GM03348 (cell line): Measurements from ENCODE around the gene OR10A6.

Source experiments
- DNase-seq: peaks from one replicate; pipeline ENCODE4 v3.0.0; 2012; ENCODE audit warnings: low spot score

The OR10A6 gene

GRCh38 chr11:7909585-7910285 lies 21.3 kb downstream of the OR10A6 start:
- DNase-seq = no peak

- peak; percentile 15 for DNase-seq
These were observed 23.9 kb downstream of the OR10A6 start for GRCh38 chr11:7907121-7907520.

DNA sequence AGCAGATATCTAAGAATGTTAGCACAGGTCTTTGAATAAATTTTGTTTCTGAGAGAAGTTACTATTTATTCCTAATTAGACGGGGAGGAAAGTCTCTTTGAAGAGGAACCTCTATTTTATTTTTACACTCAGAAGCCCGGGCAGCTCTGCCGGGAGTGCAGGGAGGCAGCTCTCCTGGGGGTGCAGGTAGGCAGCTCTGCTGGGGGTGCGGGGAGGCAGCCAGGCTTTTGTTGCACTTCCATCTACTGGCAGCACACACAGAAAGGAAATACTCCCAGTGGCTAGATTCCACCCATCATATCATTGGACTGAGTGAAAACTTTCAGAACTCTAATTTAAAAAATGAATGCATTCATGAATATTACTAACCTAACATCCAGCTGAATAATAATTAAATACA lies 24.6 kb downstream of the OR10A6 start:
- peak; percentile 17 for DNase-seq

DNA sequence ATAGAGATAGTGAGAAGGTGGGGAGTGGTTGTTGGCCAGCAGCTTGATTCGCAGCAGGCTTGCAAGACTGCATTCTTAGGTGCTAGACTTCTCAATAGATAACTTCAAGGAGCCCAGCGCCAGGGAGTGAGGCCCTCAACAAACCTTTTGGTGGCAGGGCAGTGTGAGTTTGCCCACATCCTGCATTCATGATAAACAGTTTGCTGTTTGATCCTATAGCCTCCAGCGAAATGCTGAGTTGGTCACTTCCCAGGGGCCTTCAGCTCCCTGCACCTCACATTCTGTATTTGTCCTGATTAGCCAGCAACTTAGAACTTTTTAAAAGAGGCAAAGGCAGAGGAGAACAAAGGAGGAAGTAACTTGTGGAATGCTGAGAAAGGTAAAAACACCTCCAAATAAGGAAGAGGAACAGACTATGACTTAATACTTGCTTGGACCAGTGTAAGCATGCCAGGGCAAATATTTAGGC lies 25.1 kb downstream of the OR10A6 start:
- DNase-seq = no peak

DNA sequence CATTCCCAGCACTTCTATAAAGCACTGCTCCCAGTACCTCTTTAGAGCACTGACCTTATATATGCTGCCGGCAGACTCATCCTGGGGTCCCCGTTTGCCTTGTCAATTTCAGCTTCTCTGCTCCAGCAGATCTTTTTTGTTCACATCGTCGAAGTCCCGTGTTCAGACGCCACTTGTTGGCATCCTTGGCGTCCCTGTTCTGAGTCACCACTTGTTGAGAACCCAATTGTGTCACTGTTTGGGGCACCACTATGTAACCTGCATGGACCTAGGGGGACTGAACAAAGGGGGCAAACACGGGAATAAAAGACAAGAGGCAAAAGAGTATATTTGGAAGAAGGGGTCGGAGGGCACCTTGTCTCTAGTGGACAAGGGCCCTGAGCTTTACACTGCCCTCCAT lies 25.5 kb downstream of the OR10A6 start:
- DNase-seq = no peak

DNA sequence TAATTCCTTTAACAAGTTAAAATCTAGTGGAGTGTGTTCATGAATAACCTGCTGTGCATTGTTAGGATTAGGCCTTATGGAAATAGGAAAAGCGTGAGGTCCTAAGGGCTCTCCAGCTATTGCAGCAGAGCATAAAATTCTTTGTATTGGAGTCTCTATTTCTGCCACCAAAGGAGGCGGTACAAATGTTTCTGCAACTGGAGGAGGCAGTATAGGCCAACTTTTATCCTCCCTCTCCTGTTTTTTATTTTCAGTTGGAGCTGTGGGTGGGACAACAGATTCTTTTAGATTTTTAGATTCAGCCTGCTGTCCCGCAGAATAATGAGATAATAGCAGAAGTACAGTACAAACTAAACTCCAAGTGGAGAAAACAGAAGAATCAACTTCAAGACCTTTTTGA lies 26.2 kb downstream of the OR10A6 start:
- peak; percentile 57 for DNase-seq

- DNase-seq = no peak
These were observed 27.1 kb downstream of the OR10A6 start for GRCh38 chr11:7903940-7904339.

- DNase-seq = no peak
These were observed 29.7 kb downstream of the OR10A6 start for GRCh38 chr11:7901319-7901854.

DNA sequence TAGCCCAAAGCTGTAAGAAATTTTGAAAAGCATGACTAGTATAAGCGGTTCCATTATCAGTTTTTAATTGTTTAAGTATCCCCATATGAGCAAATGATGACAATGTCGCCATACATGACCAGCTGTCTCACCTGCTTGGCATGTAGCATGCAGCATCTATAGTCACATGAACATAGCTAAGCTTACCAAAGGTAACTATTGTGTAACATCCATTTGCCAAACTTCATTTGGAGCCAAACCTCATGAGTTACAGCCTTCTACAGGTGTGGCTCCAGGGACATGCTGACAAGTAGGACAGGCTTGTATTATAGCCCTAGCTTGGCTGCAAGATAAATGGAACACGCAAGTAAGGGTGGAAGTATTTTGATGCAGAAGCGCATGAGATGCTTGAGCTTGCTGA lies 30.4 kb downstream of the OR10A6 start:
- DNase-seq = no peak

DNA sequence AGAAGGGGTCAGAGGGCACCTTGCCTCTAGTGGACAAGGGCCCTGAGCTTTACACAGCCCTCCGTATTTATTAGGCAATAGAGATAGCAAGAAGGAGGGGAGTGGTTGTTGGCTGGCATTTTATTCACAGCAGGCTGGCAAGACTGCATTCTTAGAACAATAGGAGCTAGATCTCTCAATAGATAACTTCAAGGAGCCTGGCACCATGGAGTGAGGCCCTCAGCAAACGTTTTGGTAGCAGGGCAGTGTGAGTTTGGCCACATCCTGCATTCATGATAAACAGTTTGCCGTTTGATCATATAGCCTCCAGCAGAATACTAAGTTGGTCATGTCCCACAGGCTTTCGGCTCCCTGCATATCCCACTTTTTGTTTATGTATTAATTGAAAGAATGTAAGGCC lies 31.6 kb downstream of the OR10A6 start:
- no peak for DNase-seq

GRCh38 chr11:7898666-7899283 lies 32.3 kb downstream of the OR10A6 start:
- no peak for DNase-seq

DNA sequence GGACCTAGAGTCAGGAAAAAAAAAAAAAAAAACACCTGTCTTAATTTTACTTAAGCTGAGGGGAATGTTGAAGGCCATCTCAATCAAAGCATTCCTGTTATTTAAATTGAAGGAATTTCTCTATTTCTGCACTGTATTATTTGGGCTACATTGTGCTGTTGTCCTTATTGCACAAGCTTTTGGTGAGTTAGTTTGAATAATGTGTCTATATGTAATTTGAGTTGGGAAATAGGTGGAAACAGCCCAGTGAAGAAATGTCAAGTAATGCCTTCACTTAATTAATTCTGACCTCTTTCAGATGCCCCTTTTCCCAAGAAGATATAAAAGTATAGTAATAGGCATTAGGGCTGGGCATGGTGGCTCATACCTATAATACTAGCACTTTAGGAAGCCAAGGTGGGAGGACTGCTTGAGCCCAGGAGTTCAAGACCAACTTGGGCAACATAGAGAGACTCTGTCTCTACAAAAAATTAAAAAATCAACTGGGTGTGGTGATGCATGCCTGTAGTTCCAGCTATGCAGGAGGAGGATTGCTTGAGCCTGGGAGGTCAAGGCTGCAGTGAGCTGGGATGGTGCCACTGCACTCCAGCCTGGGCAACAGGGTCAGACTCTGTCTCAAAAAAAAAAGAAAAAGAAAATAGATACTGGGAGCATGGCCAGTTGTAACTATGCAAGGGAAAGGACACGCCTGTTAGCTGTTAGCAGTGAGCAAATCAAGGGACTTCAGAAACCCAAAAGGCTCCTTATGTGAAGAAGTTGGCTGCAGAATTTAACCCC lies 34.9 kb downstream of the OR10A6 start:
- peak; percentile 28 for DNase-seq

- no peak for DNase-seq
These were observed 36.8 kb downstream of the OR10A6 start for GRCh38 chr11:7894251-7894650.

DNA sequence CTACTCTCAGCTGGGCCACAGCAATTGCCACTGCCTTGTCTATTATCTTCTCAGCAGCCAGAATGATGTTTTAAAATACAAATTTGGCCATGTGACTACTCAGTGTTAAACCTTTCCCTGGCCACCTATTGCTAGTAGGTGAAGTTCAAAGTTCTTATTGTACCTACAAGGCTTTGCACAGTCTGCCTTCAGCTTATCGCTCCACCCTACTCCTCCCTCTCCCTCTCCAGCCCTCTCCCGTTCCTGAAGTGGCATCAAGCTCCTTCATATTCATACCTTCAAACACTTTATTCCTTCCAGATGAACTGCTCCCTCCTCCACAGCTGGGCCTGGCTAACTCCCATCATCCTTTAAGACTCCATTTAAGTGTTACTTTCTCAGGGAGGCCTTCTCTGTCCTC lies 37.3 kb downstream of the OR10A6 start:
- DNase-seq = no peak

DNA sequence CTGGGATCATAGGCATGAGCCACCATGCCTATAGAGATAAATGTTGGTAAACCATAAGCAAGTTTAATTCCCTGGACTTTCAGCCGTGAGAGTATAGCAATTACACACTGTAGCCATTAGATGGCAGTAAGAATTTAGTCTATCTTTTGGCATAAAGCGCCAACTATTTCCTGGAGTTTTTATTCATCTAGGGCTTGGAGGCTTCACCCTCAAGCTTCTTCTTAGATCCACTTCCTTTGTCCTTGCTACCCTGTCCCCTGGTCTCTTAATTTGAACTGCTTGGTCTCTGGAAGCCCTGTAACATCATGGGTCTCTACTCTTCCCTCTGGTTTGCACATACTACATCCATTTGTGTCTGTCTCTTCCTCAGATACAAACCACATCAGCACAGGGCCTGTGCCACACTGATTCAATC lies 38.2 kb downstream of the OR10A6 start:
- peak; percentile 65 for DNase-seq

- peak; percentile 52 for DNase-seq
These were observed 38.9 kb downstream of the OR10A6 start for GRCh38 chr11:7892059-7892699.

DNA sequence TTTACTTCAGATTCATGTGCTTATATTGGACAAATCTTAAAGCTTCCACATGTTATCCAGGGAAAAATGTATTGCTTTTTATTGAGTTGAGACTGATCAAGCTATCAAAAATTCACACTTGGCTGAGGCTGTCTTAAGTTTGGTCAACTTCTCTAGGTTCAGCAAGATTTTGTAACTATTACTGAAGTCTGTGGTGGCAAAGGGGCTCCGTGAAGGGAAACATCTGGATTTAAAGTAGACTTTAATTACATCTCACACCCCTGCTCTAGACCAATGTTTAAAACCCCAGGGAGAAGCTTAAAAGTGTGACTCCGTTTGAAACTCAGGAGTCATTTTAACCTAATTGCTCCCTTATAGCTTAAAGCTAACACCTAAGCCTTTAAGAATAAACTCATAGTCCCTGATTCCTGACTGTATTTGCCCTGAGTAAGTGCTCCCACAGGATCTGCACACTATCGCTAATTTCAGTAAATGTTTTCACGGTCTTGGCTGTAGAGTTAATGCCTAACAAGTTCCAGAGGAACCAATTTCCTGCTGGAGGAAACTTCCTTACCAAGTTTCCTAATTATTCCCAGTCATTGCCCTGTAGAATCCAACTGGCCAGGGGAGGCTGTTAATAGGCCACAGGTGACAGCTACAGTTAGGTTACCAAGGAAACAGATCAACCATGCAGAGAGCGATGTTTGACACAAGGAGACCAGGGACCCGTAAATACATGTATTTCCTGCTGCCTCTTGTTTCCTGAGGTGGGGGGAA lies 40.5 kb downstream of the OR10A6 start:
- no peak for DNase-seq

GRCh38 chr11:7889985-7890384 lies 41.1 kb downstream of the OR10A6 start:
- DNase-seq = no peak

GRCh38 chr11:7882860-7883259 lies 48.2 kb downstream of the OR10A6 start:
- DNase-seq = no peak
